BE2C (cell line): ENCODE data around the gene CATSPERZ.

Source experiments
- DNase-seq: peaks from one replicate; pipeline ENCODE4 v3.0.0-alpha.2; 2020
- H3K27me3 ChIP-seq: fragments of 250-450 bp; sonication (Bioruptor Pico); 2 replicates; pipeline ENCODE4 v1.5.1; 2020; ENCODE audit warnings: mild to moderate bottlenecking
- H3K36me3 ChIP-seq: fragments of 250-450 bp; sonication (Bioruptor Pico); 2 replicates; pipeline ENCODE4 v1.5.1; 2020; ENCODE audit warnings: mild to moderate bottlenecking
- H3K4me1 ChIP-seq: fragments of 250-450 bp; sonication (Bioruptor Pico); 2 replicates; pipeline ENCODE4 v1.5.1; 2020
- H3K4me3 ChIP-seq: 2 replicates; pipeline ENCODE4 v1.5.1; 2011; ENCODE audit warnings: low read depth, low read length
- H3K9me3 ChIP-seq: fragments of 250-450 bp; sonication (Bioruptor Pico); 2 replicates; pipeline ENCODE4 v1.5.1; 2020
- CTCF ChIP-seq: IDR thresholded peaks from 2 replicates; pipeline ENCODE4 v1.5.1; 2012; ENCODE audit warnings: mild to moderate bottlenecking, low read depth, low read length

Gene CATSPERZ

GRCh38 chr11:64267207-64267945 is 32.8 kb upstream of the CATSPERZ start:
- Histone ChIP-seq H3K9me3 (no peaks in the 10 kb centered on the region), H3K36me3 (peaks cover 3% of the 10 kb centered on the region), H3K27me3 (no peaks in the 10 kb centered on the region), H3K4me1 (peaks cover 21% of the 10 kb centered on the region), H3K4me3 (no peak overlapping the region)
- TF ChIP-seq CTCF = no peak
- no peak for DNase-seq

GRCh38 chr11:64268025-64268892 is 31.9 kb upstream of the CATSPERZ start:
- Histone ChIP-seq H3K36me3 (peaks cover 3% of the 10 kb centered on the region; the same call in 1 of the 2 replicates), H3K9me3 (no peaks in the 10 kb centered on the region), H3K4me3 (peak overlapping the region; percentile 59), H3K27me3 (no peaks in the 10 kb centered on the region), H3K4me1 (peaks cover 15% of the 10 kb centered on the region)
- DNase-seq = peak; percentile 77
- TF ChIP-seq CTCF = no peak

GRCh38 chr11:64268893-64269539 is 31.1 kb upstream of the CATSPERZ start:
- no peak for TF ChIP-seq CTCF
- Histone ChIP-seq H3K27me3 (no peaks in the 10 kb centered on the region), H3K4me3 (peak overlapping the region; percentile 59), H3K9me3 (no peaks in the 10 kb centered on the region), H3K36me3 (peaks cover 3% of the 10 kb centered on the region; the same call in 1 of the 2 replicates), H3K4me1 (peaks cover 8% of the 10 kb centered on the region)
- DNase-seq = no peak

GRCh38 chr11:64269540-64270220 is 30.5 kb upstream of the CATSPERZ start:
- no peak for TF ChIP-seq CTCF
- peak overlapping the region; percentile 77 for H3K4me3 ChIP-seq
- H3K4me1 ChIP-seq = peaks cover 5% of the 10 kb centered on the region

GRCh38 chr11:64275031-64275800 is 24.9 kb upstream of the CATSPERZ start:
- TF ChIP-seq CTCF = no peak
- Histone ChIP-seq H3K4me3 (no peak overlapping the region), H3K4me1 (no peaks in the 10 kb centered on the region), H3K9me3 (no peaks in the 10 kb centered on the region), H3K36me3 (no peaks in the 10 kb centered on the region), H3K27me3 (no peaks in the 10 kb centered on the region)
- no peak for DNase-seq

More at GRCh38 chr11:64269540-64270220, 30.5 kb upstream of the CATSPERZ start:
- DNase-seq = peak; percentile 92
- peaks cover 3% of the 10 kb centered on the region; the same call in 1 of the 2 replicates for H3K36me3 ChIP-seq
- H3K9me3 ChIP-seq = no peaks in the 10 kb centered on the region
- H3K27me3 ChIP-seq = no peaks in the 10 kb centered on the region
